ENCODE measurements around the gene WIPF1. TPM values are rescaled to one million over a fixed set of nuclear protein-coding genes. Genes with fewer than 3 reads are reported as not detected.

WIPF1 gene
- total and polyA plus RNA-seq, 2 of the 13 experiments (the other 11 are each of a cell fraction or from before 2014, with no cell fraction given), result 0.01 TPM; not detected in 1

- BruUV-seq (replicated peaks), result no TSS peak
- CTCF ChIA-PET (ENCODE audit: low intra/inter-chr PET ratio, low total read pairs), result no interaction called here
- TF ChIP-seq ZSCAN5A (CRISPR knock-in tag; IDR thresholded peaks at IDR 0.05; ENCODE audit: borderline replicate concordance) (no peak), ZNF572 (CRISPR knock-in tag; IDR thresholded peaks at IDR 0.05) (no peak), GZF1 (CRISPR knock-in tag; IDR thresholded peaks at IDR 0.05) (no peak), ZSCAN29 (CRISPR knock-in tag; conservative IDR thresholded peaks at IDR 0.05) (no peak), ZNF407 (CRISPR knock-in tag; IDR thresholded peaks at IDR 0.05; ENCODE audit: not compliant biosample characterization) (no peak), CCAR2 (optimal IDR thresholded peaks at IDR 0.05; ENCODE audit: low read depth, low read length) (no peak), HNRNPK (IDR thresholded peaks at IDR 0.05; ENCODE audit: low read depth, low read length, poor library complexity, severe bottlenecking) (no peak), RBAK (CRISPR knock-in tag; IDR thresholded peaks at IDR 0.05) (no peak), ZNF800 (CRISPR knock-in tag; IDR thresholded peaks at IDR 0.05) (no peak), YEATS4 (CRISPR knock-in tag; IDR thresholded peaks at IDR 0.05; ENCODE audit: borderline replicate concordance) (no peak), HOXA5 (CRISPR knock-in tag; IDR thresholded peaks at IDR 0.05) (no peak)
Measured at GRCh38 chr2:174621323-174621722, 23.7 kb upstream of the WIPF1 start.

More at GRCh38 chr2:174621323-174621722, 23.7 kb upstream of the WIPF1 start:
- Histone ChIP-seq H4K20me1 (ENCODE audit: insufficient read depth, low read length) (no peaks in the 10 kb centered on the region), H3K9ac (ENCODE audit: insufficient read depth, low read depth, low read length) (no peak overlapping the region), H3K4me2 (ENCODE audit: low read depth, low read length) (no peak overlapping the region), H3K36me3 (replicated peaks in 1 of 2; ENCODE audit: control insufficient read depth in 1 of 2, insufficient read depth in 2 of 2, low read length in 2 of 2) (no peaks in the 10 kb centered on the region), H2AFZ (ENCODE audit: low read length) (no peak overlapping the region), H3K79me2 (ENCODE audit: insufficient read depth, low read length) (no peaks in the 10 kb centered on the region), H3K9me3 (ENCODE audit: low read length) (no peaks in the 10 kb centered on the region), H3K4me3 (replicated peaks in 1 of 3; ENCODE audit: insufficient read depth in 1 of 3, low read depth in 2 of 3, low read length in 3 of 3) (no peak overlapping the region), H3K4me1 (ENCODE audit: insufficient read depth, low read length) (no peaks in the 10 kb centered on the region), H3K27ac (ENCODE audit: extremely low read length, insufficient read depth, low read length) (no peak overlapping the region), H3K27me3 (ENCODE audit: control insufficient read depth in 1 of 2, insufficient read depth in 2 of 2, low read length in 2 of 2) (peaks cover 0 to 3% of the 10 kb centered on the region in 2 experiments; a peak in 1 of 5 replicates)
- in situ Hi-C loops (cut with HindIII; ENCODE audit: extremely low pct_ligation_motif_present, low pct_unique_long_range_greater_than_20kb), result no loop called here
- 7% methylated on average over 3 of the region's 3 CpGs for WGBS (ENCODE audit: low lambda C conversion rate)
- no peak for FAIRE-seq
- no peak for ATAC-seq
- DNase-seq (ENCODE audit: low spot score), result no peak
- intact Hi-C loops (cut with micrococcal nuclease; ENCODE audit: unreplicated experiment), result no loop called here
- POLR2A ChIA-PET, result no interaction called here
